Left forelimb (tissue), 1 donor: ENCODE data around the gene GPRC5A.

Experiments
- DNase-seq: peaks from one replicate; pipeline ENCODE4 v3.0.0-alpha.2; 2018; ENCODE audit warnings: low spot score

The GPRC5A gene

GRCh38 chr12:12885096-12885792, 6.1 kb upstream of the GPRC5A start:
- no peak for DNase-seq

GRCh38 chr12:12887471-12887870, 3.9 kb upstream of the GPRC5A start:
- DNase-seq, result no peak

- no peak for DNase-seq
Measured at GRCh38 chr12:12889701-12890100, 1.7 kb upstream of the GPRC5A start.

GRCh38 chr12:12890543-12891079, 751 bp upstream of the GPRC5A start:
- no peak for DNase-seq

- no peak for DNase-seq
Measured at GRCh38 chr12:12891881-12892355, 556 bp downstream of the GPRC5A start.

- no peak for DNase-seq
Measured at GRCh38 chr12:12892681-12893141, 1.3 kb downstream of the GPRC5A start.

- DNase-seq, result no peak
Measured at GRCh38 chr12:12893438-12893837, 2.1 kb downstream of the GPRC5A start.

GRCh38 chr12:12896260-12896659, 4.9 kb downstream of the GPRC5A start:
- DNase-seq, result no peak

- DNase-seq, result no peak
Measured at GRCh38 chr12:12897302-12897701, 5.9 kb downstream of the GPRC5A start.

GRCh38 chr12:12898136-12898717, 6.9 kb downstream of the GPRC5A start:
- DNase-seq, result no peak

- no peak for DNase-seq
Measured at GRCh38 chr12:12898911-12899511, 7.6 kb downstream of the GPRC5A start.

GRCh38 chr12:12899530-12900380, 8.4 kb downstream of the GPRC5A start:
- DNase-seq, result no peak

- DNase-seq, result no peak
Measured at GRCh38 chr12:12900786-12901157, 9.4 kb downstream of the GPRC5A start.

- DNase-seq, result no peak
Measured at GRCh38 chr12:12901158-12901791, 9.9 kb downstream of the GPRC5A start.

GRCh38 chr12:12902036-12902435, 10.7 kb downstream of the GPRC5A start:
- DNase-seq, result no peak

GRCh38 chr12:12903642-12904609, 12.6 kb downstream of the GPRC5A start:
- no peak for DNase-seq

GRCh38 chr12:12907552-12907951, 16.2 kb downstream of the GPRC5A start:
- DNase-seq, result no peak

GRCh38 chr12:12908252-12908651, 16.9 kb downstream of the GPRC5A start:
- no peak for DNase-seq

GRCh38 chr12:12908711-12909110, 17.3 kb downstream of the GPRC5A start:
- DNase-seq, result no peak

GRCh38 chr12:12909228-12909994, 18.0 kb downstream of the GPRC5A start:
- no peak for DNase-seq
